HepG2 (cell line): ENCODE results near the gene BPIFA2. TPM values are rescaled to one million over a fixed set of nuclear protein-coding genes. Genes with fewer than 3 reads are reported as not detected.

Source experiments
- CAMTA2 ChIP-seq: sonication (generic); formaldehyde crosslinking; IDR thresholded peaks from 2 replicates; pipeline ENCODE4 v1.4.0; 2020; ENCODE audit warnings: mild to moderate bottlenecking, missing genetic modification reagents, borderline replicate concordance
- DMAP1 ChIP-seq: IDR thresholded peaks from 2 replicates; pipeline ENCODE4 v1.6.1; 2016
- HCFC1 ChIP-seq: fragments of 150-350 bp; IDR thresholded peaks from 2 replicates; pipeline ENCODE4 v1.6.1; 2014; ENCODE audit warnings: low read depth, low read length
- HIC2 ChIP-seq: sonication (generic); formaldehyde crosslinking; IDR thresholded peaks from 2 replicates; pipeline ENCODE4 v1.9.0; 2022; ENCODE audit warnings: low read depth, missing genetic modification reagents
- HNRNPH1 ChIP-seq: fragments of 200-400 bp; formaldehyde crosslinking; optimal IDR thresholded peaks from 2 replicates; pipeline ENCODE3; 2017; ENCODE audit warnings: mild to moderate bottlenecking, low read depth, low read length
- ISL2 ChIP-seq: sonication (generic); formaldehyde crosslinking; IDR thresholded peaks from 2 replicates; pipeline ENCODE4 v1.5.0; 2020; ENCODE audit warnings: missing genetic modification reagents
- KLF13 ChIP-seq: sonication (generic); formaldehyde crosslinking; IDR thresholded peaks from 2 replicates; pipeline ENCODE4 v1.4.0; 2020; ENCODE audit warnings: mild to moderate bottlenecking, missing genetic modification reagents
- MXI1 ChIP-seq: IDR thresholded peaks from 3 replicates; pipeline ENCODE4 v1.6.1; 2012; ENCODE audit warnings: low read depth, low read length, inconsistent platforms, borderline replicate concordance
- PHF8 ChIP-seq: sonication (generic); formaldehyde crosslinking; IDR thresholded peaks from 2 replicates; pipeline ENCODE4 v1.5.0; 2020; ENCODE audit warnings: missing genetic modification reagents
- ZNF703 ChIP-seq: sonication (generic); formaldehyde crosslinking; IDR thresholded peaks from 2 replicates; pipeline ENCODE4 v1.5.1; 2020; ENCODE audit warnings: missing genetic modification reagents, mild to moderate bottlenecking, moderate library complexity, borderline replicate concordance
- polyA plus RNA-seq, 8 experiments: library from polyadenylated mRNA; depleted of rRNA in 3 of 8; stranded (reverse) in 7 of 8; unstranded in 1 of 8; fragments of >200 nt; fragmentation: Illumina TruSeq in 4 of 8; extraction: Trizol in 4 of 8; gene quantifications; 2 replicates each; pipeline versions ENCODE4 v1.2.1 to v1.2.3, GENCODE V29; 2011 to 2016; ENCODE audit warnings: low read depth in 4 of 8, missing spikeins in 1 of 8, mixed read lengths in 1 of 8; ENCODE audit not compliant: insufficient read depth in 1 of 8
- total RNA-seq, 5 experiments: library from RNA; depleted of rRNA; stranded (reverse); fragments of >200 nt; fragmentation: Illumina TruSeq; extraction: Trizol; gene quantifications; 2 replicates each; pipeline ENCODE4 v1.2.3, GENCODE V29; 2016; ENCODE audit warnings: low read depth in 1 of 5
- TF ChIP-seq, protein P1 (sequence below): sonication (generic); formaldehyde crosslinking; IDR thresholded peaks from 2 replicates; pipeline ENCODE4 v1.5.0; 2020; ENCODE audit warnings: mild to moderate bottlenecking, missing genetic modification reagents
- TF ChIP-seq, protein P2 (sequence below): sonication (generic); formaldehyde crosslinking; IDR thresholded peaks from 2 replicates; pipeline ENCODE4 v1.4.0; 2020; ENCODE audit warnings: missing genetic modification reagents
- TF ChIP-seq, protein P3 (sequence below): sonication (generic); formaldehyde crosslinking; IDR thresholded peaks from 2 replicates; pipeline ENCODE4 v1.4.0; 2020; ENCODE audit warnings: mild to moderate bottlenecking, missing genetic modification reagents
- TF ChIP-seq, protein P4 (sequence below): sonication (generic); formaldehyde crosslinking; IDR thresholded peaks from 2 replicates; pipeline ENCODE4 v1.4.0; 2020; ENCODE audit warnings: missing genetic modification reagents, borderline replicate concordance

BPIFA2 gene
- total and polyA plus RNA-seq, 2 of the 13 experiments (the other 11 are each of a cell fraction or from before 2014, with no cell fraction given), result not detected

DNA sequence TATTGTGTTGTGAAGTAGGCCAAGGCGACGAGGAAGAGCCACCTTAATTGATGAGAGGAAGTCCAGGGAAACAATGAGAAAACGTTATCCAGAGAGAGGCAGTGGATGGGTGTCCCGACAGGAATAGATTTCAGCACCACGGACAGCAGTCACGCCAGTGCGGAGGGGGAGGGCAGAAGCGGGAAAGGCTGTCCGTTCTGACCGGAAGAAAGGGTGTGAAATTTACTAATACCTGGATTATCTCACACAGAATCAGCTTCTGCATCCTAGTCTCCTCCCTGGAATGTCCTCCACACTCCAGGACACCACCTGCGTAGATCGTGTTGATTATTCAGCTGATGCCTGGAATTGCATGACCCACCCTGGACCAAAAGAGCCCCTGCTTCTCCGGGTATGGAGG, 41.8 kb downstream of the BPIFA2 start (continued):
- TF ChIP-seq, protein P1, sequence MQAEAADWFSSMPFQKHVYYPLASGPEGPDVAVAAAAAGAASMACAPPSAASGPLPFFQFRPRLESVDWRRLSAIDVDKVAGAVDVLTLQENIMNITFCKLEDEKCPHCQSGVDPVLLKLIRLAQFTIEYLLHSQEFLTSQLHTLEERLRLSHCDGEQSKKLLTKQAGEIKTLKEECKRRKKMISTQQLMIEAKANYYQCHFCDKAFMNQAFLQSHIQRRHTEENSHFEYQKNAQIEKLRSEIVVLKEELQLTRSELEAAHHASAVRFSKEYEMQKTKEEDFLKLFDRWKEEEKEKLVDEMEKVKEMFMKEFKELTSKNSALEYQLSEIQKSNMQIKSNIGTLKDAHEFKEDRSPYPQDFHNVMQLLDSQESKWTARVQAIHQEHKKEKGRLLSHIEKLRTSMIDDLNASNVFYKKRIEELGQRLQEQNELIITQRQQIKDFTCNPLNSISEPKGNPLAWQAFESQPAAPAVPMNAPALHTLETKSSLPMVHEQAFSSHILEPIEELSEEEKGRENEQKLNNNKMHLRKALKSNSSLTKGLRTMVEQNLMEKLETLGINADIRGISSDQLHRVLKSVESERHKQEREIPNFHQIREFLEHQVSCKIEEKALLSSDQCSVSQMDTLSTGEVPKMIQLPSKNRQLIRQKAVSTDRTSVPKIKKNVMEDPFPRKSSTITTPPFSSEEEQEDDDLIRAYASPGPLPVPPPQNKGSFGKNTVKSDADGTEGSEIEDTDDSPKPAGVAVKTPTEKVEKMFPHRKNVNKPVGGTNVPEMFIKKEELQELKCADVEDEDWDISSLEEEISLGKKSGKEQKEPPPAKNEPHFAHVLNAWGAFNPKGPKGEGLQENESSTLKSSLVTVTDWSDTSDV (CRISPR knock-in tag), result peak; percentile 80; the same call in 1 of the 2 replicates
- TF ChIP-seq PHF8 (CRISPR knock-in tag) (no peak), HIC2 (CRISPR knock-in tag) (no peak; the same call in 1 of the 2 replicates), HCFC1 (peak; percentile 38; the same call in 1 of the 2 replicates), HNRNPH1 (no peak), KLF13 (CRISPR knock-in tag) (no peak), ZNF703 (CRISPR knock-in tag) (no peak), DMAP1 (CRISPR knock-in tag) (no peak), CAMTA2 (peak; percentile 62; the same call in 1 of the 2 replicates), ISL2 (peak; percentile 74), MXI1 (0 out of 3 replicates have a peak, but pooled peaks have one; percentile 18)
- TF ChIP-seq, protein P2, sequence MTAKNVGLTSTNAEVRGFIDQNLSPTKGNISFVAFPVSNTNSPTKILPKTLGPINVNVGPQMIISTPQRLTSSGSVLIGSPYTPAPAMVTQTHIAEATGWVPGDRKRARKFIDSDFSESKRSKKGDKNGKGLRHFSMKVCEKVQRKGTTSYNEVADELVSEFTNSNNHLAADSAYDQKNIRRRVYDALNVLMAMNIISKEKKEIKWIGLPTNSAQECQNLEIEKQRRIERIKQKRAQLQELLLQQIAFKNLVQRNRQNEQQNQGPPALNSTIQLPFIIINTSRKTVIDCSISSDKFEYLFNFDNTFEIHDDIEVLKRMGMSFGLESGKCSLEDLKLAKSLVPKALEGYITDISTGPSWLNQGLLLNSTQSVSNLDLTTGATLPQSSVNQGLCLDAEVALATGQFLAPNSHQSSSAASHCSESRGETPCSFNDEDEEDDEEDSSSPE (CRISPR knock-in tag), result peak; percentile 80
- TF ChIP-seq, protein P3, sequence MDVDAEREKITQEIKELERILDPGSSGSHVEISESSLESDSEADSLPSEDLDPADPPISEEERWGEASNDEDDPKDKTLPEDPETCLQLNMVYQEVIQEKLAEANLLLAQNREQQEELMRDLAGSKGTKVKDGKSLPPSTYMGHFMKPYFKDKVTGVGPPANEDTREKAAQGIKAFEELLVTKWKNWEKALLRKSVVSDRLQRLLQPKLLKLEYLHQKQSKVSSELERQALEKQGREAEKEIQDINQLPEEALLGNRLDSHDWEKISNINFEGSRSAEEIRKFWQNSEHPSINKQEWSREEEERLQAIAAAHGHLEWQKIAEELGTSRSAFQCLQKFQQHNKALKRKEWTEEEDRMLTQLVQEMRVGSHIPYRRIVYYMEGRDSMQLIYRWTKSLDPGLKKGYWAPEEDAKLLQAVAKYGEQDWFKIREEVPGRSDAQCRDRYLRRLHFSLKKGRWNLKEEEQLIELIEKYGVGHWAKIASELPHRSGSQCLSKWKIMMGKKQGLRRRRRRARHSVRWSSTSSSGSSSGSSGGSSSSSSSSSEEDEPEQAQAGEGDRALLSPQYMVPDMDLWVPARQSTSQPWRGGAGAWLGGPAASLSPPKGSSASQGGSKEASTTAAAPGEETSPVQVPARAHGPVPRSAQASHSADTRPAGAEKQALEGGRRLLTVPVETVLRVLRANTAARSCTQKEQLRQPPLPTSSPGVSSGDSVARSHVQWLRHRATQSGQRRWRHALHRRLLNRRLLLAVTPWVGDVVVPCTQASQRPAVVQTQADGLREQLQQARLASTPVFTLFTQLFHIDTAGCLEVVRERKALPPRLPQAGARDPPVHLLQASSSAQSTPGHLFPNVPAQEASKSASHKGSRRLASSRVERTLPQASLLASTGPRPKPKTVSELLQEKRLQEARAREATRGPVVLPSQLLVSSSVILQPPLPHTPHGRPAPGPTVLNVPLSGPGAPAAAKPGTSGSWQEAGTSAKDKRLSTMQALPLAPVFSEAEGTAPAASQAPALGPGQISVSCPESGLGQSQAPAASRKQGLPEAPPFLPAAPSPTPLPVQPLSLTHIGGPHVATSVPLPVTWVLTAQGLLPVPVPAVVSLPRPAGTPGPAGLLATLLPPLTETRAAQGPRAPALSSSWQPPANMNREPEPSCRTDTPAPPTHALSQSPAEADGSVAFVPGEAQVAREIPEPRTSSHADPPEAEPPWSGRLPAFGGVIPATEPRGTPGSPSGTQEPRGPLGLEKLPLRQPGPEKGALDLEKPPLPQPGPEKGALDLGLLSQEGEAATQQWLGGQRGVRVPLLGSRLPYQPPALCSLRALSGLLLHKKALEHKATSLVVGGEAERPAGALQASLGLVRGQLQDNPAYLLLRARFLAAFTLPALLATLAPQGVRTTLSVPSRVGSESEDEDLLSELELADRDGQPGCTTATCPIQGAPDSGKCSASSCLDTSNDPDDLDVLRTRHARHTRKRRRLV (CRISPR knock-in tag), result 0 out of 2 replicates have a peak, but pooled peaks have one; percentile 56
- TF ChIP-seq, protein P4, sequence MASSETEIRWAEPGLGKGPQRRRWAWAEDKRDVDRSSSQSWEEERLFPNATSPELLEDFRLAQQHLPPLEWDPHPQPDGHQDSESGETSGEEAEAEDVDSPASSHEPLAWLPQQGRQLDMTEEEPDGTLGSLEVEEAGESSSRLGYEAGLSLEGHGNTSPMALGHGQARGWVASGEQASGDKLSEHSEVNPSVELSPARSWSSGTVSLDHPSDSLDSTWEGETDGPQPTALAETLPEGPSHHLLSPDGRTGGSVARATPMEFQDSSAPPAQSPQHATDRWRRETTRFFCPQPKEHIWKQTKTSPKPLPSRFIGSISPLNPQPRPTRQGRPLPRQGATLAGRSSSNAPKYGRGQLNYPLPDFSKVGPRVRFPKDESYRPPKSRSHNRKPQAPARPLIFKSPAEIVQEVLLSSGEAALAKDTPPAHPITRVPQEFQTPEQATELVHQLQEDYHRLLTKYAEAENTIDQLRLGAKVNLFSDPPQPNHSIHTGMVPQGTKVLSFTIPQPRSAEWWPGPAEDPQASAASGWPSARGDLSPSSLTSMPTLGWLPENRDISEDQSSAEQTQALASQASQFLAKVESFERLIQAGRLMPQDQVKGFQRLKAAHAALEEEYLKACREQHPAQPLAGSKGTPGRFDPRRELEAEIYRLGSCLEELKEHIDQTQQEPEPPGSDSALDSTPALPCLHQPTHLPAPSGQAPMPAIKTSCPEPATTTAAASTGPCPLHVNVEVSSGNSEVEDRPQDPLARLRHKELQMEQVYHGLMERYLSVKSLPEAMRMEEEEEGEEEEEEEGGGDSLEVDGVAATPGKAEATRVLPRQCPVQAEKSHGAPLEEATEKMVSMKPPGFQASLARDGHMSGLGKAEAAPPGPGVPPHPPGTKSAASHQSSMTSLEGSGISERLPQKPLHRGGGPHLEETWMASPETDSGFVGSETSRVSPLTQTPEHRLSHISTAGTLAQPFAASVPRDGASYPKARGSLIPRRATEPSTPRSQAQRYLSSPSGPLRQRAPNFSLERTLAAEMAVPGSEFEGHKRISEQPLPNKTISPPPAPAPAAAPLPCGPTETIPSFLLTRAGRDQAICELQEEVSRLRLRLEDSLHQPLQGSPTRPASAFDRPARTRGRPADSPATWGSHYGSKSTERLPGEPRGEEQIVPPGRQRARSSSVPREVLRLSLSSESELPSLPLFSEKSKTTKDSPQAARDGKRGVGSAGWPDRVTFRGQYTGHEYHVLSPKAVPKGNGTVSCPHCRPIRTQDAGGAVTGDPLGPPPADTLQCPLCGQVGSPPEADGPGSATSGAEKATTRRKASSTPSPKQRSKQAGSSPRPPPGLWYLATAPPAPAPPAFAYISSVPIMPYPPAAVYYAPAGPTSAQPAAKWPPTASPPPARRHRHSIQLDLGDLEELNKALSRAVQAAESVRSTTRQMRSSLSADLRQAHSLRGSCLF, result 0 out of 2 replicates have a peak, but pooled peaks have one; percentile 89
